ENCODE measurements around the gene STH.

Gene STH

DNA sequence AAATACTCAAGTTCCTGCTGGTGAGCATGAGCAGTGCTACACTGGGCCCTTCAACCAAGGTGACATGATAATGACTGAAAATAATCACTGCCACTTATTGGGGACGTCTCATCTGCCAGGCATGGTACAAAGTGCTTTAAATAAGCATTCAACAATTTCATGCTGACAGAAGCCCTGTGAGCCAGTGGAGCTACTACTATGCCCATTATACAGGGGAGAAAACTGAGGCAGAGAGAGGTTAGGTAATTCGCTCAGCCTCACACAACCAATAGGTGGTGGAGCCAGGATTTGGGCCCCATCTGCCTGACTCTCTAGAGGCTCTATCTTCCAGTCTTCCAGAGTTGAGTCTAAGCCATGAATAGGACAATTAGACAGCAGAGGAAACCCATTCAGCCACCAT, 30.3 kb upstream of the STH start:
- DNase-seq, result no peak

DNA sequence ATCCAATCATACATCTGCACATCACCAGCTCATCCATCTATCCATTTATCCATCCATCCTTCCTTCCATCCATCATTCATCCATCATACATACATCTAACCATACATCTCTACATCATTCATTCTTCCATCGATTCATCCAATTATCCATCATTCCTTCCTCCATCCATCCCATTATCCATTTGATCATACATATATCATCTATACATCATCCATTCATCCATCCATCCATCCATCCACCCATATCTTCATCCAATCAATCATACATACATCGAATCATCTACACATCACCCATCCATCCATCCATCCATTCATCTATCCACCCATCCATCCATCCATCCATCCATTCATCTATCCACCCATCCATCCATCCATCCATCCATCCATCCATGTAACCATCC, 29.3 kb upstream of the STH start:
- DNase-seq, result no peak

DNA sequence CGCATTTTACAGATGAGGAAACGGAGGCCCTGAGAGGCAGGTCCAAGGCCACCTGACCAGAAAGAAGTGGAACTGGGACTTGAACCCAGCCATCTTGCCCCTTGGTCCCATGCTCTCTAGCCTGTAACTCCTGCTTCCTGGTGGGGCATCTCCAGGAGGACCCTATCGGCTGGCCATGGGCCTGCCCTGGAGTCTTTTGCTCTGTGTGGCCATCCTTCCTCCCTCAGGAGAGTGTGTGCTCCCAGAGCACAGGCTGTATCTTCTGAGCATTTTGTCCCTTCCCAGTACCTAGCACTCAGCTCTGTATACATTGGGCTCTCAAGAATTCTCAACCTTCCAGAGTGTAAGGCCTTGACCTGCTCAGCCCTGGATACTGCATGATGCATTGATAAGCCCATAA, 28.4 kb upstream of the STH start:
- DNase-seq, result no peak

DNA sequence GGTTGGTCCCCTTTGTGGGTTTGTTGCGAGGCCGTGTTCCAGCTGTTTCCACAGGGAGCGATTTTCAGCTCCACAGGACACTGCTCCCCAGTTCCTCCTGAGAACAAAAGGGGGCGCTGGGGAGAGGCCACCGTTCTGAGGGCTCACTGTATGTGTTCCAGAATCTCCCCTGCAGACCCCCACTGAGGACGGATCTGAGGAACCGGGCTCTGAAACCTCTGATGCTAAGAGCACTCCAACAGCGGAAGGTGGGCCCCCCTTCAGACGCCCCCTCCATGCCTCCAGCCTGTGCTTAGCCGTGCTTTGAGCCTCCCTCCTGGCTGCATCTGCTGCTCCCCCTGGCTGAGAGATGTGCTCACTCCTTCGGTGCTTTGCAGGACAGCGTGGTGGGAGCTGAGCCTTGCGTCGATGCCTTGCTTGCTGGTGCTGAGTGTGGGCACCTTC, 27.3 kb upstream of the STH start:
- no peak for DNase-seq

DNA sequence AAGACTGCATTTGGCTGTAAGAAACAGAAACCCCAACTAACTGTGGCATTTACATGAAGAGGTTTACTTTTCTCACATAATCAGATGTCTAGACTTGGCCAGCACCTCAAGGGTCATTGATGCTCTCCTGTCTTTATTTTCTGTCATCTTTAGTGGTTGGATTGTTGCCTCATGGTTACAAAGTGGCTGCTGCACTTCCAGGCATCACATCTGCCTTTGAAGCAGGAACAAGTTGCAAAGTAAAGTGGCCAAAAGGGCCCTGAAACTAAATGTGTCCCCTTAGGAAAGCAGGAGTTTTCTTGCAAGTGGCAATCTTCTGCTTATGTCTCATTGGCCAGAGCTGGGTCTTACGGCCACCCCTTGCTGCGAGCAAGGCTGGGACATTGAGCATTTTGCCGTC, 26.5 kb upstream of the STH start:
- DNase-seq, result no peak

DNA sequence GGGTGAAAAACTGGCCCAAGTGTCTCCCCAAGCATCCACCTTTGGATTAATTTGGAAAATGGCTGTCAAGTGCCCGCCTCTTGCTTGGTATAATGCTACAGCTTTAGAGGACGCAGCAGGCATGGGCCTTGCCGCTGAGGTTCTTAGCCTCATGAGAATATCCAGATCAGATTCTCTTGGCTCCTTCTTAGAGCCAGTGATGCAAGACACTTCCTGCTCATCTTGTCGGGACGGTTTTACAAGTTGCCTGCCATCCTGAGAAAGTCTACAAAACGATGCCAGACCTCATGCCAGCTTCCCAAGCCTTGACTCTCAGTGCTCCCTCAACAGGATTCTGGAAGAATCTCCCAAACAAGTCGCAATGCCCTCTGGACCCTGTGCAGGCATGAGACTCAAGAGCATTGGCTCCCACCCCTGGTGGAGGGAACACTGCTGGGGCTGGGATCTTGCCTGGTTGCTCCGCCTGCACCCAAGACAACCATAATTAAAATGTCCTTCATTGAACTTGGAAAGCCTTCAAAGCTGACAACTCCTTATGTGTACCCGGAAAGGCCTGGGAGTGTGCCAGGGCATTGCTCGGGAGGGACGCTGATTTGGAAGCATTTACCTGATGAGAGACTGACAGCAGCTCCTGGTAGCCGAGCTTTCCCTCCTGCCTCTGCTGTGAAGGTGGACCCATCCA, 25.8 kb upstream of the STH start:
- DNase-seq, result no peak

DNA sequence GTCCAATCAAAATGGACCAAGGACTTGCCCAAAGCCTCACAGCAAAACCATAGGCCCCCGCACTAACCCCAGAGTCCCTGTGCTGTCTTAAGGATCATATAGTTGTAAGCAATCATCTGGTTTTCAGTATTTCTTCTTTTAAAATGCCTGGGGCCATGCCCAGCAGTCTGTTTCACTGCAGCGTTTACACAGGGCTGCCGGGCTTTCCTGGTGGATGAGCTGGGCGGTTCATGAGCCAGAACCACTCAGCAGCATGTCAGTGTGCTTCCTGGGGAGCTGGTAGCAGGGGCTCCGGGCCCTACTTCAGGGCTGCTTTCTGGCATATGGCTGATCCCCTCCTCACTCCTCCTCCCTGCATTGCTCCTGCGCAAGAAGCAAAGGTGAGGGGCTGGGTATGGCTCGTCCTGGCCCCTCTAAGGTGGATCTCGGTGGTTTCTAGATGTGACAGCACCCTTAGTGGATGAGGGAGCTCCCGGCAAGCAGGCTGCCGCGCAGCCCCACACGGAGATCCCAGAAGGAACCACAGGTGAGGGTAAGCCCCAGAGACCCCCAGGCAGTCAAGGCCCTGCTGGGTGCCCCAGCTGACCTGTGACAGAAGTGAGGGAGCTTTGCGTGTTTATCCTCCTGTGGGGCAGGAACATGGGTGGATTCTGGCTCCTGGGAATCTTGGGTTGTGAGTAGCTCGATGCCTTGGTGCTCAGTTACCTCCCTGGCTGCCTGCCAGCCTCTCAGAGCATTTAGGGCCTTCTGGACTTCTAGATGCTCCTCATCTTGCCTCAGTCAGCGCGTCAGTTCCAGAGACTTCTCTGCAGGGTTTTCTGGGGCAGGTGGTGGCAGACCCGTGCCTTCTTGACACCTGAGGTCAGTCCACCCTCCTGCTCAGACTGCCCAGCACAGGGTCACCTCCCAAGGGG, 24.8 kb upstream of the STH start:
- DNase-seq, result no peak

DNA sequence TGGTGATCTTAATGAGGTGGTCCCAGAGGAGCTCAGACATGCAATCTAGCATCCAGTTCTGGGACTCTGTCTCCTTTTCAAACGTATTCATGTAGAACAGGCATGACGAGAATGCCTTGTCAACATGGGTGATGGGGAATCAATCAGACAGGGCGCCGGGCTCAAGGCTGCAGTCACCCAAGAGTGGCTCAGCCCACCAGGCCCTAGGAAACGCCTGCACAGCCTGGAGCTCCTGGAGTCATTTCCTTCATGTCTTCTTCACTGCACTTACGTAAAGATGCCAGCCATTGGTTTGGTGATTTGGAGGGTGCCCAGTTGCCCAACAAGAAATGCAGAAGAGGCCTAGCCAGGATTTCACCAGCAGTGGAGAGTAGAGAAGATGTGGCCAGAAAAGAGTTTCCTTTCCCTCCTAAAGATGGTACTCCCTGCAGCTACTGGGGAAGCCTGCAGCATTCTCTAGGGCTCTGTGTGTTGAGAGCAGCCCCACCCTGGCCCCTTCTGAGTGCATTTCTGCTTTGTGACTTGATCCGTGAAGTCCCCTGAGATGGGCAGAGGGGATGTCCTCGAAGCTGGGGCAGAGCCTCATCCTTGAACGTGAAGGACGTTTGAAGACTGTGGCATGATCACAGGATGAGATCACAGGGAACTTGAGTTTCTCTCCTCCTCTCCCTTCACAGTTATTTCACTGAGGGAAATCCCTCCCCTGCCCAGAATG, 24.0 kb upstream of the STH start:
- DNase-seq, result no peak

DNA sequence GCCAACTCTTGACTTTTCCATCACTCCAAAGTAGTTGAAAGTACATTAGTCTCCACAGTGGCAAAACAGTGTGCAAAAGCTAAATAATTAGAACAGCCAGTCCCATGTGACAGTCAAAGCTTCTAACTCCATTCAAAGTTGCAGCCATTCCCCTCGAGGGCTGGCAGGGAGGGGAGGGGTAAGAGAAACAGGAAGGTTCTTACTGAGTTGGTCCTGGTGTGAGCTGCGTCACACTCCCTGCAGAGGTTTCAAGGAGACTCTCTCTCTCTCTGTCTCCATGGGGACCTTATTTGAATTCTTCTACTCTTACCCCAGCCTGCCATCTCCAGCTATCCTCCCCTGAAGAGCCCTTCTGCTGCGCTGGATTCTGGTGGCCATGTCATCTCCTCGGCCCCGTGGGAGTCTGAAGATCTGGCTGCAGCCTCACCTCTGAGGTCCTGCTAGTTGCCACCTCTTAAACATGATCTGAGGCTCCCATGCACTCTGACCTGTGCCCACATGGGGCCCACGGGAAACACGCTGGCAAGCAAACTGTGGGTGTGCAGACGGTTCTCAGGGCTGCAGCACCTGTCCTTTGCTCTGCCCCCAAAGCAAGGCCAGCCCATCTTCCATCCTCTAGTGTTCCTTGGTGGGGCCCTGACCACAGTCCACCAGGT, 23.3 kb upstream of the STH start:
- no peak for DNase-seq

DNA sequence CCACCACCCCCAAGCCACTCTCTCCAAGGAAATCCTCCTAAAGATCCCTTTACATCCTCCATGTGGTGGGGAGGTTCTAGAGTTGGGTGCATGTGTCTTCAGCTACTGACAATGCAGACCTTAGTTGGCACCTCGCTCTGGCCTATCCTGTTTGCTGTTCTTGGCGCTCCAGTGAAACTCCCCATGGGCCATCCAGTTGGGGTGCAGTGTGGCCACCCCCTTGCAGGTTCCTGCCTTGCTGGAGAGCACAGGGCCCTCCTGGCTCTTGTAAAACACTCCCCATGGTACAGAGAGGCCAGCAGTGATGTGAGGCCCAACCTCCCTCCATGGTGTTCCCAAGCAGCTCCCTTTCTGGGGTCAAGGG, 22.7 kb upstream of the STH start:
- DNase-seq, result no peak

DNA sequence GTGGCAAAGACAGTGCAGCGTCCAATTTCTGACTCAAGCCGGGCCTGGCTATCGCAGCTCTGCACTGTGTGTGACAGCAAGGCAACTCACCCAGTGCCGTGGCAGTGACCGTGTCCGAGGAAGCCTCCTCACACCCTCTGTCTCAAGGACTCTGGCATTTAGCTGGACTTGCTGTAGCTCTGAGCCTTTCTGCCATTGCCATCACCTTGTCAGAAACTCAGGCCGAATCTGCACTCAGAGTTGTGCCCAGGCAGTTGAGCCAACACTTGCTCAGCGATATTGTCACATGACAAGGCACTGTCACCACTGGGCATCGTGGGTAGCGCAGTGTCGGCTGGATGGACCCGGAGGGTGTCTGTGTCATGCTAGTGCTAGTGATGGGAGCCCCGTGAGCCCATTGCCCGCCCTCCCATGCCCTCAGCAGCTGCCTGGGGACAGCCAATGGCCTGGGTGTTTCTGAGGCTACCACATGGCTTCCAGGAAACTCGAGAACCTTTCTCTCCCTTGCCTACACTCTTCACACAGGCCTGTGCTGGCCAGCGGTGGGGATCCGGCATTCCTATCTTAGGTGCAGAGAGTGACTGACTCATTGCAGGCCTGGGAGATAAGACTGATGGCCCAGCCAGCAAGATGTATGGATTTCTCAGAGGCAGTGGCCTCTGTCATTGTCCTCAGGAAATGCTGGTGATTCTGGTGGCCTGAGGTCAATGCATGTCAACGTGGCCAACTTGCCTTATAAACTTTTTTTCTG, 22.1 kb upstream of the STH start:
- no peak for DNase-seq

DNA sequence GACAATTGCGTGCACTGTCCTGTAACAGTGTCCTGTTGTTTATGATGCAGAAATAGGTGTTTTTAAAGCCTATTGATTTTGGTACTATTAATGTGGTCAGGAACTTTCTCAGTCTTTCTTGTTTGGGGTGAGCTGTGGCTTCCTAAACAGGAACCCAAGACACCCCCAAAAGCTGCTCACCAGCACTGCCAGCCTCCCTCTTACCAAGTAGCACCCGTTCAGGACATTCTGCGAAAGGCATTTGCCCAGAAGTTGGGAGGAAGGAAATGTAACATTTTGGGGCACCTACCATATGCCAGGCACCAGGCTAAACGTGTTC, 21.6 kb upstream of the STH start:
- no peak for DNase-seq

DNA sequence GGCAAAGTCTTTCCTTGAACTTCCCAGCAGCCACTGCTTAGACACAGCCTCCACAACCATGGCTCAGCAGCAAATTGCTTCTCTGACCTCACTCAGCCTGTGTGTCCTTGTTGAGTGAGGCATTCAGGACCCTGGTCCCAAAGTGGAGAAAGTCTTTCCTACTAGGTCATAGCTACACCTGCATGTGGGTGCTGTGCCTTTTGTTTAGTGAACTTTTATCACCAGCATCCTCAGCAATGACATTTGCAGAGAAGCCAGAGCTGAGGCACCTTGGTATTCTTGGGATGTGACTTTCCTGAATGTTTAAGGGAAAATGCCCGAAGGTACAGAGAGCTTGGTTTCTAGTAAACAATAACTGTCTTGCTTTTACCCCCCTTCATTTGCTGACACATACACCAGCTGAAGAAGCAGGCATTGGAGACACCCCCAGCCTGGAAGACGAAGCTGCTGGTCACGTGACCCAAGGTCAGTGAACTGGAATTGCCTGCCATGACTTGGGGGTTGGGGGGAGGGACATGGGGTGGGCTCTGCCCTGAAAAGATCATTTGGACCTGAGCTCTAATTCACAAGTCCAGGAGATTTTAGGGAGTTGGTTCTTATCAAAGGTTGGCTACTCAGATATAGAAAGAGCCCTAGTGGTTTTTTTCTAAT, 20.9 kb upstream of the STH start:
- no peak for DNase-seq

DNA sequence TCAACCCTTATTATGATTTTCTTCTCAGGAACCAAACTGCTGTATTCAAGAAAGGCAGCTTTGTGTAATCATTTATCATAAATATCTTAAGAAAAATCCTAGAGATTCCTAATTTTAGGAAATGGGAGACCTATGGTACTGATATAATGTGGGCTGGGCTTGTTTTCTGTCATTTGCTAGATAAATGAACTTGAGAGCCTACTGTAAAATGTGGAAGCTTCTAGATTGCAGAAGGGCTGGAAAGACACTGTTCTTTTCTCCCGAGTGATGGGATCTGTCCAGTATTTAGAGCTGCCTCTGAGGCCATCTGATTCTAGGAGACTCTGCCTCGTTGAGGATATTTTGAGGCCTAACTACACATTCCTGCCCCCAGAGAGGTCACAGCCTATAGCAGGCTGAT, 19.9 kb upstream of the STH start:
- no peak for DNase-seq

DNA sequence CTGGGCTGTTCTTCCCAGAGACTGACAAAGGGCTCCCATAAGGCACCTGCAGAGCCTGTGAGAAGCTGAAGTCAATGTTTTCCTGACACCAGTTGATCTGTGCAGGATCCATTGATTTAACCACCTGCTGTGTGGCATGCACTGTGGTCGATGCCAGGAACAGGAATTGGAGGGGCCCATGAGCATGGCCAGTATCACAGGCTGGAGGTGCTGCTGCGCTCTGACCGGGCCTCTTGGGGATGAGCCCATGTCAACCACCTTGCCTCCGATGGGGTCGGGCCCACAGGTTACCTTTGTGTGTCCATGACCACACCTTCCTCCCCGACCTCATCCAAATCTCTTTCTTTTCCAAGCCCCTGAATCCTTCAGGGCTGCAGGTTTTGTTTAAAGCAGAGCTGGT, 18.2 kb upstream of the STH start:
- no peak for DNase-seq

DNA sequence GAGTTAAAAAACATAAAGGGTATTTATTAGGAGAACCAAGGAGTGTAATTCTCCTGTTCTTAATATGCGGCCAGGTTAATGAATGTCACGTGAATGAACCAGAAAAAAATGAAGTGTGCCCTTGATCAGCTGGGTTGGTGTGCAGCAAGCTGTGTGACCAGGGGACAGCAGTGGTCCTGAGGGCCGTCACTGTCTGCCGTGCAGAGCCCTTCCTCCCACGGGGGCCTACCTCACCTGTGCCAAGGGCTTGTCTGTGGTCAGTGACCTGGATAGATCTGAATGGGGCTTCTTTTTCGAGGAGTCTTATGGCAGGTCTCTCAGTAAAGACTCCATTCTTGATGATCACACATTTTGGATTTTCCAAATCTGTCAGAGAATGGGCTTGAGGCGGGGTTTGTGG, 17.7 kb upstream of the STH start:
- DNase-seq, result no peak

DNA sequence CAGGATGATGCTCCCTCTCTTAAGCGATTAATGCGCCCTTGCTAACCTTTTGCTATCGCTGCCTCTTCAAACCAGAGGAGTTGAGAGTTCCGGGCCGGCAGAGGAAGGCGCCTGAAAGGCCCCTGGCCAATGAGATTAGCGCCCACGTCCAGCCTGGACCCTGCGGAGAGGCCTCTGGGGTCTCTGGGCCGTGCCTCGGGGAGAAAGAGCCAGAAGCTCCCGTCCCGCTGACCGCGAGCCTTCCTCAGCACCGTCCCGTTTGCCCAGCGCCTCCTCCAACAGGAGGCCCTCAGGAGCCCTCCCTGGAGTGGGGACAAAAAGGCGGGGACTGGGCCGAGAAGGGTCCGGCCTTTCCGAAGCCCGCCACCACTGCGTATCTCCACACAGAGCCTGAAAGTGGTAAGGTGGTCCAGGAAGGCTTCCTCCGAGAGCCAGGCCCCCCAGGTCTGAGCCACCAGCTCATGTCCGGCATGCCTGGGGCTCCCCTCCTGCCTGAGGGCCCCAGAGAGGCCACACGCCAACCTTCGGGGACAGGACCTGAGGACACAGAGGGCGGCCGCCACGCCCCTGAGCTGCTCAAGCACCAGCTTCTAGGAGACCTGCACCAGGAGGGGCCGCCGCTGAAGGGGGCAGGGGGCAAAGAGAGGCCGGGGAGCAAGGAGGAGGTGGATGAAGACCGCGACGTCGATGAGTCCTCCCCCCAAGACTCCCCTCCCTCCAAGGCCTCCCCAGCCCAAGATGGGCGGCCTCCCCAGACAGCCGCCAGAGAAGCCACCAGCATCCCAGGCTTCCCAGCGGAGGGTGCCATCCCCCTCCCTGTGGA, 16.0 kb upstream of the STH start:
- no peak for DNase-seq

DNA sequence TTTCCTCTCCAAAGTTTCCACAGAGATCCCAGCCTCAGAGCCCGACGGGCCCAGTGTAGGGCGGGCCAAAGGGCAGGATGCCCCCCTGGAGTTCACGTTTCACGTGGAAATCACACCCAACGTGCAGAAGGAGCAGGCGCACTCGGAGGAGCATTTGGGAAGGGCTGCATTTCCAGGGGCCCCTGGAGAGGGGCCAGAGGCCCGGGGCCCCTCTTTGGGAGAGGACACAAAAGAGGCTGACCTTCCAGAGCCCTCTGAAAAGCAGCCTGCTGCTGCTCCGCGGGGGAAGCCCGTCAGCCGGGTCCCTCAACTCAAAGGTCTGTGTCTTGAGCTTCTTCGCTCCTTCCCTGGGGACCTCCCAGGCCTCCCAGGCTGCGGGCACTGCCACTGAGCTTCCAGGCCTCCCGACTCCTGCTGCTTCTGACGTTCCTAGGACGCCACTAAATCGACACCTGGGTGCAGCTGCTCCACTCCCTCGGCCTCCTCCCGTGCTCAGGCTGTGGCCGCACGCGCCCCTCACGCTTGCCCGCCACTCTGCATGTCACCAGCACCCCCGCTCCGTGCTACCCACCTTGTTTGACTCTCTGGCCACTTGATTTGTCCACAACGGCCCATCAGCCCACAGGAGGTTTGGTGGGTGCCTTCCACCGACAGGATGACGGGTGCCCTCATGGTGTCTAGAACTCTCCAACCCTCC, 15.3 kb upstream of the STH start:
- DNase-seq, result no peak

DNA sequence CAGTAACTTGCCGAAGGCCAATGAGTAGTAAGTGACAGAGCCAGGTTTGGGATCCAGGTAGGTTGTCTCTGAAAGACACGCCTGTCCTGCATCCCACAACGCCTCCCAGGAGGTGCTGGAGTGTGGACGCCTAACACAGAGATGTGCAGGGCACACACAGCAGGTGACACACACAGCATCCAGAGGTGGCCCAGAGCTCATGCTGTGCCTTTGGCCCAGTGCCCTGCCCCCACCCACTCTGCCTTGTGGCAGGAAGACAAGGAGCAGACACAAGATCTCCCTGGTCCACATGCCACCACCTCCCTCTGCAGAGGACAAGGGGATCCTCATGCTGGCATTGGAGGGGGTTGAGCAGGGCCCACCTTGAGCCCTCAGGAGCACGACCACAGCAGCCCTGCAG, 14.7 kb upstream of the STH start:
- DNase-seq, result no peak

DNA sequence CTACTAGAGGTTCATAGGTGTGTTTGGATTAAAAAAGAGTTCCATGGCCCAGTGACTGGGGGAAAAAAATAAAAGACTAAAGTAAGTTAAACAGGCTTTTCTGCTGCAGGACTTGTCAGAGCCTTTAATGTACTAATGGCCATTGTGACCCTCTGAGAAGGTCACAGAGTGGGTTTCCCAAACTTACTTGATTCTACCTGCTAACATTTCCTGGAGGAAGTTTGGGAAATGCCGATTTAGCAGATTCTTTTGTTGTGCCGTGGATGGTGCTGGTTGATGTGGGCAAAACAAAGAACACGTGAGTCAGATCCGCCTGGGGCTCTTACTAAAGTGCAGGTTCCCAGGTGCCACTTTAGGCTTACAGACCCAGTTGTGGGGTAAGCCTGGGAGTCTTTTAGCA, 13.6 kb upstream of the STH start:
- DNase-seq, result no peak

DNA sequence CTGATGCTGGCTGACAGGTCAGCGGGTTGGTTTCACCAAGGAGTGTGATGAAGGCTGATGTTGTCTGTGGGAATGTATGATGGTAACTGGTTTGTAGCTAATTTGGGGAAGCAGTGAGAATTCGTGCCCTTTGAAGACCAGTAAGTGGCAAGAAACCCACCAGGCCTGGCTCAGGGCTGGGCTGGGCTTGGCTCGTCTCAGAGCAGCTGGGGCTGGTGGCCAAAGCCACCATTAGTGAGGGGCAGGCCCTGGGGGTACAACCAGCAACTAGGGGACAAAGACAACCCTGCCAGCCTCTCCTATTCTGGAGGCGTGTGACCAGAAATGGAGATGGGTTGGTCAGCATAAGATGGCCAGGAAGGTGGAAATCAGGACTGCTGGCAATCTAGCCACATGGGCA, 13.0 kb upstream of the STH start:
- no peak for DNase-seq
